T47D (cell line): ENCODE measurements around the gene PCNX1.

Experiments
- DNase-seq, 2 experiments: peaks; one replicate each; pipeline versions ENCODE4 v3.0.0 to v3.0.0-alpha.2; 2011 to 2012; ENCODE audit warnings: low read depth in 1 of 2, low spot score in 1 of 2
- JUND ChIP-seq: IDR thresholded peaks from 2 replicates; pipeline ENCODE4 v1.6.1; 2012; ENCODE audit warnings: low read depth
- in situ Hi-C: cut with HindIII; loops from 2 replicates; pipeline ENCODE4 v1.10.0; 2016; ENCODE audit warnings: low sequenced_read_pairs, low pct_unique_long_range_greater_than_20kb

The PCNX1 gene

DNA sequence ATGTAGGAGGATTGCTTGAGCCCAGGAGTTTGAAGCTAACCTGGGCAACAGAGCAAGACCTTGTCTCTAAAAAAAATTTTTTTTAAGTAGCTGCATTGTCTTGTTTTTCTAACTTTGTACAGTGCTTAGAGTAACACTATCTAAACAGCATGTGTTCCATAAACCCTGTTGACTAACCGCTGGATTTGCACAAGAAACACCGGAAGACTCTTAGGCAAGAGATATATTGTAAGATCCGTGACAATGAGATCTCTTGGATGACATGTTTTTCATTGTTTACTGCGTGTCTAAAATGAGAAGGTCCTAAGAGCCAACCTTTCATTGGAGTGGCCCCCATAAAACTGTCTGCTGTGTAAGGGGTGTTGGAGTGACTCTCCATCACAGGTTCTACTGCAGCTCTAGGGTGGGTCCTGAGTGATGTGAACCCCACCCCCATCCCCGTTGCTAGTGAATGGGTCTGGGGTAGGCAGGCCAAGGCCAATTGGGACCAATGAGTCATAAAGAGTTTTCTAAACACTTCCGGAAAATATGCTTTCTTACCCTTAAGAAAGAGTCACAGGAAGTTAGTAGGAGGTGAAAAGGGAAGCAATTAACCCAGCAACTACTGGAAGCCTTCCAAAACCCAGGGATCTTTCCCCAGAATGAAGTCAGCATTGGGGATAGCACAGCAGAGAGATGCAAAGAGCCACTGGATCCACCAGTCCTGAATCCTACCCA is 24.3 kb upstream of the PCNX1 start:
- in situ Hi-C loops: no loop called here
- DNase-seq: no peak
- TF ChIP-seq JUND: no peak

- in situ Hi-C loops: no loop called here
- TF ChIP-seq JUND: no peak
- DNase-seq: no peak
These were observed 22.5 kb upstream of the PCNX1 start for GRCh38 chr14:70884595-70885342.

DNA sequence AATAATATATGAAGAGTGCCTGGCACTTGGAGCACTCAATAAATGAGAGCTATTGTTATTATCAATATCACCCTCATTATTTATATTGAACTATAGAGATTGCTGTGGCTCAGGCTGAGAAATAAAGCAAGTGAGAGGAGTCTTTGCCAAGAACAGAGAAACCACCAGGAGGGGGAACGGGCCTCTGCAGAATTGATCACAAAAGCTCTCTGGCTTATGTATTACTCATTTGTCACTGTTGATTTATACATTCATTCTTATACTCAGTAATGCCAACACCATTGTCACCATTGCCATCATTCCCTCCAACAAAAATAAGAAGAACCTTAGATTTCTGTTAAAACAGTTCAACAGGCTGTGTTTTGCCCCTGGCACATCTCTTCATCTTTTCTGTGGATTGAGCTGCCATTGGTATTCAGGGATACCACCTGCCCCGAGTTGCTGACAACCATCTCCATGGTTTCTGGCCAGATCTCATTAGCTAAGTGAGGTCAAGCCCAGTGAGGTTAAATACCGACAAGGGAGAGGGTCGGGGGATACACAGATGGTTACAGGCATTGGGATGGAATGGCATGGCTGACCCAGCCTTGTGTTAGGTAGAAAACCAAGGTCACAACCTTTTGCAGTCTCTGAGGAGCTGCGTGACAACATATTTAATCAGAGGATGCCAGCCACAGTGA is 21.8 kb upstream of the PCNX1 start:
- TF ChIP-seq JUND: no peak
- DNase-seq: no peak
- in situ Hi-C loops: no loop called here

- in situ Hi-C loops: no loop called here
- DNase-seq: no peak
These were observed 20.6 kb upstream of the PCNX1 start for GRCh38 chr14:70886421-70887206.

DNA sequence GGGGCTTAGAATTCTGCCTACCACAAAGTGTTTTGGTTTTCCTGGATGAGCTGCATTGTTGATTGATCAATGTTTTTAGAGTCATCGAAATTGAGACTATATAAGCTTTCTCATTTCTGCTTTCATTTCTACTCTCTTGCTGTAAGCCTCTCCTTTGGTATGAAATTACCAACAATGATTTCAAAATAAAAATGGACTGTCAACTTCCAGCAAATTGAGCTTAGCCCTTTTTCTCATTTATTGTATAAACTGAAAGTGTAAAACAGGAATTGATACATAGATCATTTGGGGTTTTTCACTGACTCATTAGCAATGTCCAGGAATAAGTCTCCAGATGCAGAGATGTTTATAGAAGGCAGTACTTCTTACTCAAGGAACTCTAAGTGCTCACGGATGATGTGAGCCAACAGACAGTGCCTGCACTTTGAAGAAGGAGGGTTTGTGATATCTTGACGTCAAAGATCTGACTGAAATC is 20.0 kb upstream of the PCNX1 start:
- in situ Hi-C loops: no loop called here
- no peak for DNase-seq
- no peak for TF ChIP-seq JUND

More at GRCh38 chr14:70886421-70887206, 20.6 kb upstream of the PCNX1 start:
- no peak for TF ChIP-seq JUND

DNA sequence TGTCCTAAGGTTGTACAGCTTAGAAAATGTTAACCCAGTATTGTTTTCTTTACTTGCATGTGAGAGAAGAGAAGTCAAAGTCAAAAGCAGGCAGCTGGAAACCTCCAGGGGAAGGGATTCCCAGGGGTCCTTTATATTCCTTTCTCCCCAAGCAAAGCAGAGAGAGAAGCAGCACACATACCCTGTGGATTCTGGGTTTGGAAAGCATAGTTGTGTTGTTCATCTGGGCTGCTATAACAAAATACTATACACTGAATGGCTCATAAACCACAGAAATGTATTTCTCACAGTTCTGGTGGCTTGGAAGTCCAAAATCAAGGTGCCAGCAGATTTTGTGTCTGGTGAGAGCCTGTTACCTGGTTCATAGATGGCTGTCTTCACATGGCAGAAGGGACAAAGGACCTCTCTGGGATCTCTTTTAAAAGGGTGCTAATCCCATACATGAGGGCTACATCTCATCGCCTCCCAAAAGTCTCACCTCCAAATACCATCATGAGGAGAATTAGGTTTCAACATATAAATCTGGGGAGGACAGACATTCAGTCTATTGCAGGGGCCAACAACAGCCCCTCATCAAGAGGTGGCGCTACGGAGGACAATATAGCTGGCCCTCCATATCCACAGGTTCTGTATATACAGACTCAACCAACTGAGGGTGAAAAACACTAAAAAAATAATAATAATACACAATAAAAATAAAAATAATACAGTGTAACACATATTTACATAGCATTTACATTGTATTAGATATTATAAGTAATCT is 19.3 kb upstream of the PCNX1 start:
- no peak for TF ChIP-seq JUND
- in situ Hi-C loops: no loop called here
- DNase-seq: no peak

- no peak for TF ChIP-seq JUND
- in situ Hi-C loops: no loop called here
- DNase-seq: no peak
These were observed 18.5 kb upstream of the PCNX1 start for GRCh38 chr14:70888681-70889175.

DNA sequence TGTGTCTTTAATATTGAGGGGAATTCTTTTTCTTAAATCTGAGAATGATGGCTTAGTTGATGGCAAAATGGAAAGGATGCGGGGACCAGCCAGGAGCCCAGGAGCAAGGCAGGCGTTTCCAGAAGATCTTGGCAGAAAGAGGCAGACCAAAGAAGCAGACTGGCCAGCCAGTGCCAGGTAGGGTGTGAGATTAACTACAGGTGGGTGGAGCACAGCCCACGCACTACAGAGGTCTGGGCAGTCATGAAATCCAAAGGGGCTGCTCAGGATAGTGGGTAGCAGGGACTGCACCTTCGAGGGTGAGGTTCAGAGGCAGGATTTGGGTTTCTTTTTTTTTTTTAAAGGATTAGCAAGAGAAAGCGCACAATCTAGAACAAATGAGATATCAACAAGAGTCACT is 17.7 kb upstream of the PCNX1 start:
- in situ Hi-C loops: no loop called here
- DNase-seq: no peak
- TF ChIP-seq JUND: no peak

DNA sequence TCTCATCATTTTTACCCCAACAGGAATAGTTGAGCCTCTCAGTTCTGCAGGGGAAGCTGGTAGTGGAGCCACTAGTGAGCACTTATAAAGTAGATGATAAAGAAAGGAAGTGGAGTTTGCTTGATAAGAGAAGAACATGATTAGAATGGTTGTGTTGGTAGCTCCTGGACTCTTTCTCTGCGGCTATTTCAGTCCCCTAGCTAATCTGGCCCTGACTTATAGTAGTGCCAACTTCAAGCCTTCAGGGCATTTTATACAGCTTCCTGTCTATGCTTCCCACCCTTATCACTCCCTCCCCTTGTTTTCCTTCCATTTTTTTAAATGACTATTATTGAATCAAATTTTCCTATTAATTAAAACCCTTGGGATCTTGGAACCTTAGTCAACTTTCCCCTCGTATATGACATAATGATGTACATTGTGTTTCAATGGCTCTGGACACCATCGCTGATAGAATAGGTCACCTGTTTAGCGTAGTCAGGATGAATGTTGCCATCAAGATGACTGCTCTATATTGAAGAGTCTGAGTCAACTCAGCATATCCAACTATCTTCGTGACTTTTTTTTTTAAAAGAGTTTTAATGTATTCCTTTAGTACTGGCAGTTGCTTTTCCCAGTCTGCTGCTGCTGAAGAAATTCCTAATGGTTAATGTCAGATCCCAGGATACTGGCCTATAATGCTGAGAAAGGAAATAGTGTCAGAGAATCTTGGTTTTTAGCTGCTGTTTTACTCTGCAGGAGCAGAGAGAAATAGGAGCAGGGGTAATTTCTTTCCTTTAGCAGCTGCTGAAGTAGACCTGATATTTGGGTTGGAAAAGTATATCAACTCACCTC is 16.2 kb upstream of the PCNX1 start:
- DNase-seq: no peak
- no peak for TF ChIP-seq JUND
- in situ Hi-C loops: no loop called here

GRCh38 chr14:70891737-70892136 is 15.5 kb upstream of the PCNX1 start:
- in situ Hi-C loops: no loop called here
- no peak for DNase-seq

More at GRCh38 chr14:70891737-70892136, 15.5 kb upstream of the PCNX1 start:
- no peak for TF ChIP-seq JUND
